HG03521 (cell line): ENCODE data around the gene ZNF418.
"Not testable (repeated sequence)": the region's sequence is repeated elsewhere in the genome, so short reads cannot be mapped to it uniquely, and the experiment has no call there.

Source experiments
- ATAC-seq: cut with Tn5 transposase; IDR thresholded peaks from one replicate; pipeline ENCODE4 v1.9.1; 2021; ENCODE audit warnings: mild to moderate bottlenecking, moderate library complexity; ENCODE audit not compliant: unreplicated experiment

The ZNF418 gene

GRCh38 chr19:57890706-57891105 lies 44.5 kb downstream of the ZNF418 start:
- not testable (repeated sequence) for ATAC-seq

DNA sequence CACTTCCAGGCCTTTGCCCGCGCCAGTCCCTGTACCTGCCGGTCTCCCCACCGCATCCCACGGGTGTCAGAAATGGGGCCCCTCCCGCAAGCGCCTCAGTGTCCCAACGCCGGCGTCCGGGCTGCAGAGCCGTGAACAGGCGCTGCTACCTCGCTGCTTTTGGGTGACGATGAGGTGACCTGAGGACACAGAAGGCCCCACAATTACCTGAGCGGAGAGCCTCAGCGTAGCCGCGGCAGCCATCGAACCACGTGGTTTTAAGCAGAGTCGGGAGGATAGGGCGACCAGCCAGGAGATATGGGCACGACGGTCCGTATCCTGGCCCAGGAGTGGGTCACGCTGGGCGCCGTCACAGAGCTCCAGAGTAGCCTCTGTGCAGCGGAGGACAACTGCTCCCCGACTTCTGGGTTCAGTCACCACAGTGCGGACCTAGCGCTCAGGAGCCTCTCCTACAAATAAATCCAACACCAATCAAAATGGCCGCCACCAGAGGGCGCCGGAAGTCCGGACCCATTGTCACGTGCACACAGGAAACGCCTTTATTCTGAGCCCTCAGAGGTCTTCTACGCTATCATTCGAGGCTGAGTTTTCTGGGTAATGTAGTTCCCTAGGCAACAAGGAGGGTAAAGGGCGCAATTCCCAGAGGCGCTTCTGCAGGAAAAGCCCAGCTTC lies 46.5 kb downstream of the ZNF418 start, which contains the start of gene ZNF814:
Gene ZNF814 (minus strand): TSS at position 478 of the 672 bp plus-strand sequence. CDS start 235 bp downstream, at position 243.
- ATAC-seq = peak; percentile 59

GRCh38 chr19:57888107-57888559 lies 47.1 kb downstream of the ZNF418 start:
- ATAC-seq = no peak

DNA sequence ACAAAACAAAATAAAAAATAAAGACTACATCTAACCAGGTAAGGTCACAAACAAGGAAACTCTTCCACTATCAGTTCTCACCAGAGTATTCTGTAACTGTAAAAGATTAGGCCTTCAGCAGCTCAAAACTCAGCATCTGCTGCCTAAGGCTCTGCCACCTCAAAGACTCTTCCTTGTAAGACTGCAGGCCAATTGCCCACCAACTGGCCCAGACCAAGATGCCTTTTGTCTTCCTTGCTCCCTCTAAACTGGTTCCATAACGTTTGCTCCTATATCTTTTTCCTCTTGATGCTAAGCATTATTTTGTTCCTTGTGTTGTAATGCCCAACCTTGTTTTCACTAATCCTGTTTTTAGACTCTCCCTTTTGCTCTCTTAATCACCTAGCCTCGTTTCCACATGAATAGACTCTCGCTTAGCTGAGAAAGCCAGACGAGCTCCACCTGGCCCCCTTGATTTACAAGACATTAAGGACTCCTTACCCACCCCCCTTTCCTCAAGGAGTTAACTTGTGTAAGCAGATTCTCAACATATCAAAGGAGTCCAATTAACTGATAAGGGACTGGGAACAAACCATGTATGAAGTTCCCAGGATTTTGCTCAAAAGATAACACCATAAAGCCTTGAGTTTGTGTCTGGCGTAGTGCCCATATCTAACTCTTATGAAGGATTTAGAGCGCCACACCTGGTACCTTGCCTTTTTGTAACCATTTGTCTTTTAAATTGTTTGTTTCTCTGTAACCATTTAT lies 47.8 kb downstream of the ZNF418 start:
- no peak for ATAC-seq

DNA sequence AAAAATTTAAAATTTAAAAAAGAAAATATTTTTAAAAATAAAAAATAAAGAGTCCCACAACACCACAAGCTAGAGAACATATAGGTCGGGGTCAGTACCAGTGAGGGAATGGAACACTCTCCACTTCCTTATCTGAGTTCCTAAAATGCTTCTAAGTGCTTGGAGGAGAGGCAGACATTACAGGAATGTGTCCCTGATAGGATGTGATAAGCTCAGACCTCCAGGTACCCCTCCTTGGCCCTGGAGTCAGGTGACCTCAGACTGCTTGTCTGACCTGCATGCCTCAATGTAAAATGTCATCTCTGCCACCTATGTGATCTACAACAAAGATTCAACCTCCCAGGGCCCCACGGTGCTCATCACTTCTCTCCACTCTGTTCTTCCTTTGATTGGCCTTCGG lies 49.2 kb downstream of the ZNF418 start:
- no peak for ATAC-seq

- not testable (repeated sequence) for ATAC-seq
Measured at GRCh38 chr19:57873883-57874799, 61.1 kb downstream of the ZNF418 start.

- no peak for ATAC-seq
Measured at GRCh38 chr19:57872450-57872849, 62.8 kb downstream of the ZNF418 start.
